GM18907 (cell line): ENCODE results near the gene ACAP2.

Experiments used
- ATAC-seq: cut with Tn5 transposase; IDR thresholded peaks from one replicate; pipeline ENCODE4 v1.9.1; 2021; ENCODE audit warnings: mild to moderate bottlenecking, moderate library complexity; ENCODE audit not compliant: unreplicated experiment

ACAP2 gene

GRCh38 chr3:195224980-195225580 lies 217.7 kb downstream of the ACAP2 start:
- no peak for ATAC-seq
